HG03108 (cell line): ENCODE data around the gene STEAP1B.

Experiments used
- ATAC-seq: cut with Tn5 transposase; IDR thresholded peaks from one replicate; pipeline ENCODE4 v1.9.1; 2021; ENCODE audit warnings: moderate library complexity; ENCODE audit not compliant: unreplicated experiment

STEAP1B gene

DNA sequence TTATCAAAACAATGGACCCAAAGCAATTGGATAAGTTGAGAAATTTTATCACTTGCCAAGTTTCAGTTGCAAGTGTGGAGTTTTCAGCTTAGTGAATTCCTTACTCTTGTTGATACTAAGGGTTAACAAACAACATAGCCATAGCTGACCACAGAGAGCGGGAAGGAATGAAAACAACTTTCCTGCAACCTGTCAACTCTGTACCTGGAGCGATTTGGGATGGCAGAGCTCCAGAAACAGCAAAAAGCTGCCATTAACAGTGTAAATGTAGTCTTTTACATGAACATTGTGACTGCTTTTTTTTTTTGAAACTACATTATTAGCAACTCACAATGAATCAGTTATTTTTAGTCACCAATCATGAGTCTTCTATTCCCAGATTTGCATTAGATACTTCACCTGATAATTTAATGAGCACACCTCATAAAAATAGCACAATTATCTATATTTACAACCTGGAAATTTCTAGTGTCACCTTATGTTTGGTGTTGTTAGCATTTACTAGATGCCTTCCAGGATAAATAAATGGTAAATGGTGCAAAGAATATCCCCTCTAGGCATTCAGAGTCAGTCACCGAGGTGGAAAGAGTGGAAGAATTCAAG is 95.5 kb downstream of the STEAP1B start:
- no peak for ATAC-seq

DNA sequence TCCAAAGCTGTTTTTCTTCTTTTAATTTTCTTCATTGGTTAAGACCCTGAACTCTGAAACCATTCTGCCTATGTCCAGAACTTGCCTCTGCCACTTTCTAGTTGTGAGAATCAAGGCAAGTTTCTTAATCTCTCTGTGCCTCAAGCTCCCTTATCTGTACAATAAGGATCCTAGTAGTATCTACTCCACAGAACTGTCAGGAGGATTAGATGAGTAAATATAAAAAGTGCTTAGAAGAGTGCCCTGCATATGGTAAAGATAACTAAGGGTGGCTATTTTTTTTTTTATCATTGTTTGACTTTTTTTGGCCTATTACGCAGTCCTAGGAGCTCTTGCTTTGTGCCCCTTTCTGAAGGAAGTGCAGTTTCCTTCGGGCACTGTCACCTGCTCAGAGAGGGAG is 96.6 kb downstream of the STEAP1B start:
- no peak for ATAC-seq

- peak; percentile 42 for ATAC-seq
Measured at GRCh38 chr7:22402250-22402649, 97.7 kb downstream of the STEAP1B start.

DNA sequence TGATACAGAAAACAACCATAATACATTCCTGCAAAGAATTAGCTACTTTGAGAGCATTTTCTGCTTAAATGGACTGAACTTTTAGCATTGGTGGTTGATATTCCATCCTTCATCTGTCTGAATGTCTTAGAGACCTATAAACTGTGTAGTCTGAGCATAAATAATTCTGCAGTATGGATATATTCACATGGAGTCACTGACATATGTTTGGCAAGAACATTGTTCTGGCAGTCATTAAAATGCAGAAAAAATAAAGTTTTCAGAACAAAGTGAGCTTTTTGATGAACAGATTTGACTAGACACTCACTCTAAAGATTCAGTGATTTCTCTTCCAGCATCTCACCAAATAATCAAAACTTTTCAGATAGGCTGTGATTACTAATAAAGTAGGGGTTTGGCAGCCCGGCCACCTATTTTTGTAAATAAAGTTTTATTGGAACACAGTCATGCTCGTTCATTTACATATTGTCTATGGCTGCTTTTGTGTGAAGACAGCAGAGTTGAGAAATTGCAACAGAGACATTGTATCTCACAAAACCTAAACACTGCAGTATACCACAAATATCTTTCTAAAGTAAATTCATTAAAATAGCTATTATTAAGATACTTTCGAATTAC is 98.9 kb downstream of the STEAP1B start:
- no peak for ATAC-seq

GRCh38 chr7:22400150-22400814 is 99.7 kb downstream of the STEAP1B start:
- no peak for ATAC-seq

DNA sequence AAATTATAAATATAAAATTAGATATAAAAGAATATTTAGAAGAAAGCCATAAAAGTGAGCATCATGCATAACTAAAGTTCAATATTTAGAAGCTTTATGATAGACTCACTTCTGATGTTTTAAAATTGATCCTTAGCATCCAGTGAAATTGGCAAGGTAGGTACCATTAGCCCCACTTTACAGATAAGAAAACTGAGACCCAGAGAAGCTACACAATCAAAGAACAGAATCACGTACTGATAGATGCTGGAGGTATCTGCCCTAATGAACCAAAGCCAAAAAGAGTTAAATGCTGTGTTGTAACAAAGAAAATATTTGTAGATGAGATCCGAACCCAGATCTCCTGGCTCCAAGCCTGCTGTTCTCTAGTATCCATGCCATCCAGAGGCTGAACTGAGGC is 100.4 kb downstream of the STEAP1B start:
- ATAC-seq: no peak

- ATAC-seq: no peak
Measured at GRCh38 chr7:22399091-22399490, 100.9 kb downstream of the STEAP1B start.

DNA sequence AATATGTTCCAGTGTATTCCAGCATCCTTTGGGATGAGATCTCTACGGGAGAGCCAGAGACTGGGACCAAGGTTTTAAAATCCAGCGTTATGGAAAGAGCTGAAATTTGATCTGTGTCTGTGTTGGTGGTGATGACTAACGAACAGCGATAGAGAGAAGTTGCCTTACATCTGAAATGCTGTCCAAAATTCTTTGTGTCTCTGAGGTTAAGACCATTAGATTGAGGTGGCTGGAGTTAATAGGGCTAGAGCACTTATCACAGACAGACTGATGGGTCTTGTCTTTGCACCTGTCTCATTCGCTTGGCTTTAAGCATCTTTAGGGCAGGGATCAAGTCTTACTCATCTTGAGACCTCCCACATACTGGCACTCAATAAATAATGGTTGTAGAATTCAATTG is 102.0 kb downstream of the STEAP1B start:
- no peak for ATAC-seq

- ATAC-seq: no peak
Measured at GRCh38 chr7:22395222-22395621, 104.8 kb downstream of the STEAP1B start.

DNA sequence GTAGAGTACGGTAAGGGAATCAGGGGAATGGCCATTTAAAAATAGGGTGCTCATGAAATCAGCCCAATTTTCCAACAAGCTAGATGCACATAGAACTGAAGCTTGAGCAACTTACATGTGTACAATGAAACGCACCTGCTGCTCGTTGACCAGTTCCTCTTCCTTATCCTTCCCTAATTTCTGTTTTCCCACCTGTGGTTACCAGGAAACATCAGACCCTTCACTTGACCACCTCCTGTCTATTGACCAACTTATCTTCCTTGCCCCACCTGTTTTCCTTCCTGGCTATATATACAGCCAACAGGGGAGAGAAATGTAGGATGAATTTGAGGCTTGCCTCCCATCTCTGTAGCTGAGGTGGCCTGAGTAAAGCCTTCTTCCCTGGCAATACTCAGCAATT is 105.2 kb downstream of the STEAP1B start:
- ATAC-seq: no peak

DNA sequence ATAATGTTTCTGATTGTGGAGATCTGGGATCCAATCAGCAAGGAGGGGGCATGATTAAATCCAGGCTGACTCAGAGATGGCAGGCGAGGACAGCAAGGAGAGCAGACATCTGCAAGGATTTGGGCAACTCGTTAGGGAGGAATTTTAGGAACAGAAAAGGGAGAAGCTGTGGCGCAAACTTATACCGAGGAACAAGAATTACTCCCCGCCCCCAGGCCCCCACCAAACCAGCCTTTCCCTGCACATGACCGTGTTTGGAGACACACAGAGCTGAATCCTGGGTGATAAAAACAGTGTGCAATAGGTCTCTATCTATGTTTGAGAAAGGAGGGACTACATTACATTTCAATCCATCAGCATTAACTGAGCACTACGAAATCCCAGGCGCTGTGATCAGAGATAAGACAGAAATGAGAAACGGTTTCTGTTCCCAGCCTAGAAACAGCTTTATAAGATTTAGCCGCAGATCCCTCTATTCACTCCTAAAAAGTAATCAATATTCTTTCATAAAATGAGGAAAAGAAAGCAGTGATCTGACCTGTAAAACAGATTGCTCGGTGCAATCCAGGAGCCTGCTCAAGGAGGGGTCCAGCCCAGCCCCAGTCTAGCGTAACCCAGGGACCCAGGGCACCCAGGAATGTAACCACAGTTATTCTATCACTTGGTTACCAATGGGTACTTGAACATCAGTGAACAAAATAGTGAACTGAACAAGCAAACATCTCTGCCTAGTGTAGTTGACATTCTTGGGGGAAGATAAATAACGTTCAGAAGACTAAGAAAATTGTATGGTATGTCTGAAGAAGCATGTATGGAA is 105.9 kb downstream of the STEAP1B start:
- no peak for ATAC-seq

DNA sequence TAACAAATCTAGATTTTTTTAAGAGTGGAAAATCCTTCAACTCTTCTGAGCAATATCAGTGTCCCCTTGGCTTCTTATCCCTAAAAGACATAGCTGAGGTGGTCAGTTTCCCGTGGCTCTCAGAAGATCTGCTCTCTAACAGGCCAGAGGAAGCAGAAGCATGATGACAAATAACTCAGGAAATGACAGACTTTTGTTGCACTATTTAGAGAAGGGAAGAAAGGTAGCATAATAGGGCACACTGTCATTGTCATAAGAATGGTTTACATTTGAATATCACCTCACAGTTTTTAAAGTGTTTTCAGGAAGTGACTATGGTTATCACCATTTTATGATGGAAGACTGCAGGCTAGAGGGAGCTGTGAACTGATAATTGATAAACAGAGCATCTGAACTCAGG is 109.5 kb downstream of the STEAP1B start:
- no peak for ATAC-seq

- no peak for ATAC-seq
Measured at GRCh38 chr7:22389892-22390291, 110.1 kb downstream of the STEAP1B start.

GRCh38 chr7:22387583-22387982 is 112.4 kb downstream of the STEAP1B start:
- ATAC-seq: no peak

GRCh38 chr7:22386865-22387264 is 113.1 kb downstream of the STEAP1B start:
- peak; percentile 48 for ATAC-seq

DNA sequence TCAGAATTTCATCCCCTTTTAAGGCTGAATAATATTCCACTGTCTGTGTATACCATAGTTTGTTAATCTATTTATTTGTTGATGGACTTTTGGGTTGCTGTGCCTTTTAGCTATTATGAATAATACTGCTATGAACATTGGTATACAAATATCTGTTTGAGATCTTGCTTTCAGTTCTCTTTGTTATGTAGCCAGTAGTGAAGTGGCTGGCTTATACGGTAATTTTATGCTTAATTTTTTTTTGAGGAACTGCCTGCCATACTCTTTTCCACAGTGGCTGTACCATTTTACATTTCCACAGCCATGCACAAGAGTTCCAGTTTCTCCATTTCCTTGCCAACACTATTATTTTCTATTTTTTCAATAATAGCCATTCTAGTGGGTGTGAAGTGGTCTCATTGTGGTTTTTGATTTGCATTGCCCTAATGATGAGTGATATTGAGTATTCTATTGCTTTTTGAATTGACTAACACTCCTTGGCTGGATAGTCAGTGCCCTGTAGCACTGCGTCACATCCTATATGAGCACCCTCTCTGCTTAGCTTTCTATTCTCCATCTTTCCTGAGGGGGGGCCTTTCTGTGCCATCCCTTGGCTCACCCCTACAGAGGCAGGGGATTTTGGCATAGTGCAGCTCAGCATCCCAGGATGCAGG is 113.7 kb downstream of the STEAP1B start:
- no peak for ATAC-seq

- no peak for ATAC-seq
Measured at GRCh38 chr7:22385326-22385725, 114.7 kb downstream of the STEAP1B start.

DNA sequence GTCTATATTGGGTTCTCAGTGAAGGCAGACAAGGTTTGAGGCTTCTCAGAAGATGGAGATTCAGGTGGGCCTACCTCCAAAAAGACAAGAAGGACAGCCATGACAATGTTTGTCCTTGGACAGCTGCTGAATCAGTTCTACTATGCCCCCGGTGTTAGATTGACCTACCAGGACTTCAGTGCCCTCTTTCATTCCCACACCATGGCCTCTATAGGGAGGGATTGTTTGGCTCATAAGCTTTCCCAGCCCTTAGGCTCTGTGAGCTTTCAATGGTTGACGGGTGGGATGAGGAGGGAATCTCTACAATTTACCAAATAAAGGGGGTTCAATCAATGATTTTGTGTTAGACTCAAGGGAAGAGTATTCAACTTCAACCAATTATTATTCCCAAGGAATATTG is 119.7 kb downstream of the STEAP1B start:
- no peak for ATAC-seq

DNA sequence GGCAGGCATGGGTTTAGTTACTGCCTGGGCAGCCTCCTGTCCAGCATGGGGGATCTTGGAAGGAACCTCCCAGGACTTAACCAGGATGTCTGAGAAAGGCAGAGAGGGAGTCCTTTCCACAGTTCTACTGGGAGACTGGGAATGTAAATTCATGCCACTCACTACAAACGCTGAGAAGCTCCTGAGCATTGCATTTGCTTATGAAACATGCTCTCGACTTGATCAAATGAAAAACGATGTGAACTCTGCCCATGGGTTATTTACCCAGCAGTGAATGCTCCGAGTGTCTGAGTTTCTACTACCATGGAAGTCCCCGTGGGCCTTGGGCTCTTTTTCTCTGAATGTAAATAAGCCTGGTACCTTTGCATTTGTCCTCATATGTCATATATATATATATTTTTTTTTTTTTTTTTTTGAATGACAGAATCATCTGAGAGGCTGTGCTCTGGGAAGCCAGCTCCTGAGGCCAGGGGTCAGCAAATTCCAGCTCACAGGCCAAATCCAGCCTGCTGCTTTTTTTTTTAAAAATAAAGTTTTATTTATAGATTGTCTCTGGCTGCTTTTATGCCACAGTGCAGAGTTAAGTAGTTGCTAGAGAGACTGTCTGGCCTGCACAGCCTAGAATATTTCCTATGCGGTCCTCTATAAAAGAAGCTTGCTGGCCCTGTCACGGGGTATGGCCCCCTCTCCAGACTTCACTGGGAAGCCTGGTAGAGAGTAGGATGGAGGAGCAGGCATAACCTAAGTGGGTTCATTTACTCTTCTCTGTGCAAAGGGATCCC is 121.6 kb downstream of the STEAP1B start:
- ATAC-seq: no peak

GRCh38 chr7:22377703-22378102 is 122.3 kb downstream of the STEAP1B start:
- ATAC-seq: no peak
